ENCODE data around the gene SMAD9.

The SMAD9 gene

DNA sequence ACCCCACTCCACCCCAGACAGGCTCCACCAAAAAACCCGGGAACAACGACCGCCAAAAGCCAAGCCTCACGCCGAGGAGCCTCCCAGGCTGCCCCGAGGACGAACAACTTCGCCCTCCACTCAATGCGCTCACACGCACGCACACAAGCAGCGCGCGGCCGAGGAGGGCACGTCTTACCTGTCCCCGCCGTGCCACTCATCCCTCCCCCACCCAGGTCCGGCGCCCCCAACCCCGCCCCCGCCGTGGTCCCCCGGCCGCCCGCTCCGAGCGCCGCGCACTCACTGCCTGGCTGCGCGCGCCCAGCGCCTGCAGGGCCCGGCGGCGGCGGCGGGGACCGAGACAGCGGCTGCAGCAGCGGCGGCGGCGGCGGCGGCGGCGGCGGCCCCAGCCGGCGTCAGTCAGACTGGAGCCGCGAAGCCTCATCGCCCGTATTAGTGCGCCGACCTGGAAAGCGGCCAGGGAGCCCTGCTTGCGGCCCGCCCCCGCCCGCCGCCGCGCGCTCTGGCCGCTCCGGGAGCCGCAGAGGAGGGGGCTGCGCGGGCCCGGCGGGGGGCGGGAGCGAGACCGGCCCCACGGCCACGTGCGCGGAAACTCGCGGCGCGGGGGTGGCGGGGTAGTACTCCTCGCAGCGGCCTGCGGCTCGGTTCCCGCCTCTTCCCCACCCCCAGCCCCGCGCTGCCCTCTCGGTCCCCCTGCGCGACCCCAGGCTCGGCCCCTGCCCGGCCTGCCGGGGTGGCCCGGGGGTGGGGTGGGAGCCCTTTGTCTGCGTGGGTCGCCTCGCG is at the start of gene SMAD9:
Gene SMAD9 (minus strand): TSS at position 406 of the 783 bp plus-strand sequence. CDS start 40,549 bp downstream, outside the sequence.
- peak in 1 of 2 donors; percentile 1 for DNase-seq

- DNase-seq = no peak
These were observed 46.4 kb upstream of the SMAD9 start for GRCh38 chr13:36966404-36966803.

DNA sequence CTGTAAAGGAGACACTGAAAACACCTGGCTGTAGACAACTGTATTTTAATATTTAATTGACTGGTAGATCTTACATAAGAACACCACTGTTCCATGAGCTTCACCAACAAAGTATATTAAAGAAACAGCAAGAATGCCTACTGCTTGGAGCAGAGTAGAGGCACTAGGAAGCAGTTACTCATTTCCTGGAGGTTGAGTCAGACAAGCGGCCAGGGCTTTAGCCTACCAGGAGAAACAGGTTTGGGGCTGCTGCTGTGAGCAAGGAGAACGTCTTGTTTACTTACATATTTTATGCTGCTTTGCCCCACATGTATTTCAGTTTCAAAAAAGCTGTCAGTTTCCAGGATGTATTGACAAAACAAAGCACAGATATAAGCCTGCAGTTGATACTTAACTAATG is 45.7 kb upstream of the SMAD9 start:
- DNase-seq = no peak

- no peak for DNase-seq
These were observed 39.5 kb upstream of the SMAD9 start for GRCh38 chr13:36959456-36960116.

GRCh38 chr13:36954542-36954941 is 34.5 kb upstream of the SMAD9 start:
- no peak for DNase-seq

- no peak for DNase-seq
These were observed 30.9 kb upstream of the SMAD9 start for GRCh38 chr13:36950920-36951319.

- no peak for DNase-seq
These were observed 30.3 kb upstream of the SMAD9 start for GRCh38 chr13:36950330-36950729.

- no peak for DNase-seq
These were observed 25.0 kb upstream of the SMAD9 start for GRCh38 chr13:36945078-36945477.

DNA sequence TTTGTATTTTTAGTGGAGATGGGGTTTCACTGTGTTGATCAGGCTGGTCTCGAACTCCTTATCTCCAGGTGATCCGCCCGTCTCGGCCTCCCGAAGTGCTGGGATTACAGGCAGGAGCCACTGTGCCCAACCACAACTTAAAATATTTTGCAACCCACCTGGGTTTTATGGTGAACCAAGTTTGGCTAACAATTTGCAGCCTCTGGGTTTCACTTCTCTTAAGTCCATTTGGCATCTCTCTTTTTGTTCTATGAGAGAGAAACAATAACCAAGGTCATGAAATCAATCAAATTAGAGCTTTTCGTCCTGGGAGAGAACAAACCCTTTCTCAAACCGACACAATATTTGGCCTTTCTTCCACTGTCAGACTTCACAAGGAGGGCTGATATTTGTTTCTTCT is 5.6 kb upstream of the SMAD9 start:
- no peak for DNase-seq

DNA sequence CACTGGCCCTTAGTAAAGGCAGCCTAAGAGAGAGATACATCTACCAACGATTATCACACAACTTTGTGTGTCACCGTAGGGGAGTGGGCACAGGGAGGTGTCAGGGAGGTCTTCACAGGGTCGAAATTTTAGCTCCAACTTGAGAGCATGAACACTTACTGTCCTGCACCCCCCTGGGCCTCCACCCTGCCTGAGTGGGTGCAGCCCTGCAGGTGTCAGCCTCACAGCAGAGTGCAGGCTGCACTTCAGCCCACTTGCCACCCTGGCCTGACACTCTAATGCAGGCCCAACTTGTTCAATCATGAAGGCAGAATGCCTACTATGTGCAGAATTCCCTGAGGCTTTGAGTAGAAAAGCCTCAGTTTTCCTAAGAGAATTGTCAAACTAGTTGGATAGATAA is 4.0 kb upstream of the SMAD9 start:
- DNase-seq = no peak

DNA sequence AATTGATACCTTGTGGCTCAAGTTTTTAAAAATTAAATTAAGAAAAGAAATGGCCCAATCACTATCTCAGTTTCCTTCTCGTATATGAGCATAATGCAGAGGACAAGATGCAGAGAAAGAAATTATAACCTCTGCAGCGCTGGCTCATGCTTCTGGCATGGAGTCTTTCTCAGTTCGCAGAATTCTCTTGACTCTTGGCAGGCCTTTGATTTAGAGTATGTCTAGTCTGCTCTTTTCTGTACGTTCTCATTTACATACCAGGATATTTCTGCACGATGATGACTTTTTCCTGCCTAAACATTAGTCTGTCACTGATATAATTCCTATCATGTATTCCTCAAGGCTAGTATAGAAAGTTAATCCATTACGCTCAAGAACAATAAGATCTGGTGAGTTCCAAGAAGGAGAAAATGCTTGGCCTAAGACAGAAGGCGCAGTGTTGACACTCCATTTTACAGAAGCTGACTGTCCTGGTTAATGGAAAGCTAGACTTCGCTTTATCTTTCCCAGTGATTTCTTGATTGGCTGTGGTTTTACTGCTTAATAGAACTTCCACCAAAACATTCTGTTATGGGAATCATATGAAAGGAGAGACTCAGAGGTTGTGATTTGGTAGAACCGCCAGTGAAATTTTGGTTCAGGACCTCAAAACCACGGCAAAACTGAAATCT is 1.7 kb upstream of the SMAD9 start:
- no peak for DNase-seq

- no peak for DNase-seq
These were observed 663 bp upstream of the SMAD9 start for GRCh38 chr13:36920616-36921185.

GRCh38 chr13:36919171-36919832 is 736 bp downstream of the SMAD9 start:
- no peak for DNase-seq

GRCh38 chr13:36918246-36919131 is 1.5 kb downstream of the SMAD9 start:
- DNase-seq = no peak

- DNase-seq = no peak
These were observed 2.7 kb downstream of the SMAD9 start for GRCh38 chr13:36917311-36917710.

DNA sequence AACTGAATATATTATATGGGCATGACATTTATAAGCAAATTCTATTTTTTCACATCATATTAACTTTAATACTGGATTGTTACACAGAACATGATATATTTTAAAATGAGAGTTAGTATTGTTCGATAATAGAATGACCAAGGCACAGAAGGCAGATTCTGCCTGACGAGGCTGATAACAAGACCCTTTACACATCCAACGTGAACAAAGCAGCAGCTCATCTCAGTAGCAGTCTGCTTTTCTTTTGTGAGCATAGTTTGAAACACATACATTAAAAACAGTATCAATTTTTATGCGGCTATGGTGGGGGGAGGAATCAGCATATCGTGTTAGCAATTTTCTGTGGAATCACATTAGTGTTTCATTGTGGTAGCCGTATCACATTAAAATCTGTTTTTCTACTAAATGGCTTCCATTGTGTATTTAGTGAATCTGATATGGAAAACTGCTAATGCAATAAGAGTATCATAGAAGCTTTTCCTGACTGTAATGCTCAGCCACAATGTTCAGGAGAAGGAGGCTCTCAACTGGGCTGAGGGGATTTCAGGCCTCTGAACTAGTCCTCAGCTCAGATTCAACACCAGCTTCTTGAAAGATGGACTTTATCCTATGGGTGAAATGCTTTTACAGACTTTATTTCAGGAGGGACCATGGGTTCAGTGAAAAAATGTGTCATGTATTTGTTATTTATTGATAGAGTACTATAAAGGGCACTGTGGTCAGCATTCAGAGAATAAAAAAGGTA is 4.0 kb downstream of the SMAD9 start:
- DNase-seq = no peak

DNA sequence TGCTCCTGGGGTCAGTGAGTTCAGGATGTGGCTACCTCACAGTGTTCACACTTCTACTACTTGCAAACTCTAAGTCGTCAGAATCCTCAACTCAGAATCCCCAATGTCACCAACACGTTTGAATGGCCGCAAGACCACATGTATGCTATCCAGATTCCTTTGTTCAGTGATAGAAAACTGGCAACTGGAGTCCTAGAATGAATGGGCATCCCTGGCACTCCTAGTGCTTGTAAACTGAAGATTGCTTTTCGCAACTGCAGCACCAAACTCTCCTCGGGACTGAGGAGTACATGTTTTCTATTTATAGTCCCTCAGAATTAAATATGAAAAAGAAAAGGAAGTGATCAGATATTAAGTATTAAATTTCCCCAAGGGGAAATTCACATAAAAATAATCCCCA is 4.9 kb downstream of the SMAD9 start:
- DNase-seq = no peak

DNA sequence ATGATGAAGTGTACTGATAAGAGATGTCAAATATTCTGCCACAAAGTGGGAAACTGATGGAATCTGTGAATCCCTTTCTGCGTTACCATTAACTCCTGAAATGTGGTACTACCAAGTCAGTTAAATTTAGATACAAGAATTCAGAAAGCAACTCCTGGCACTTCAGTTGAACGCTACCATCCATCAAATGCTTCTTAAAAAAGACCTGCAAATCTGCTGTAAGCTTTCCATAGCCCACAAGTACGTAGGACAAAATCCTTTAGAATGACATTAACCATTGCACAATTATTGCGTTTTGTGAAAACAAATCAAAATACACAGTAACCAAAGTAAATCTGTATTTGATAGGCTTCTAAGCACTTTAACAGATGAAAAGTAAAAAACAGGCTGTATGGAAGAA is 5.4 kb downstream of the SMAD9 start:
- DNase-seq = no peak

GRCh38 chr13:36913463-36913862 is 6.6 kb downstream of the SMAD9 start:
- no peak for DNase-seq

- no peak for DNase-seq
These were observed 7.1 kb downstream of the SMAD9 start for GRCh38 chr13:36912973-36913372.

DNA sequence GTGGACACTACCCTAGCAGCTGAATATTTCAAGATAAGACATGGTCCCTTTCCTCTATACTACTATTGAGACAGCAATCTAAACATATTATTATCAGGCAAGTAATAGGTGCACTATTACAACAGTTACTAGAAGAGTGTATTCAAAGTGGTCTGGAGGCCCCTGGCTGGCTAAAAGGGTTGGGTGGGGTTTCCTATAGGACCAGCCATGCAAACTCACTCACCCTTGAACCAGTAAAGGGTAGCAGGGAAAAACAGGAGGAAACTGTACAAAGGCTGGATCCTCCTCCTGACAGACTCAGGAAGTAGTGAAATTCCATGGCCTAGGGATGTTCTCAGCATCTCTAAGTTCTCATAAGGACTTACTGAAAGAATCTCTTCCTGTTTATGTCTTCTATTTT is 7.7 kb downstream of the SMAD9 start:
- DNase-seq = no peak

Measured in inflammatory macrophage treated with lipopolysaccharide for 1 hour (primary cell).